GM18505 (cell line): ENCODE results near the gene LIF.

ENCODE experiments used
- ATAC-seq: cut with Tn5 transposase; IDR thresholded peaks from one replicate; pipeline ENCODE4 v1.9.1; 2021; ENCODE audit not compliant: unreplicated experiment
- POLR2A ChIP-seq: IDR thresholded peaks from 4 replicates; pipeline ENCODE4 v1.6.1; 2011; ENCODE audit warnings: borderline replicate concordance; ENCODE audit not compliant: insufficient read depth, insufficient read length; ENCODE audit errors: extremely low read depth

LIF gene

DNA sequence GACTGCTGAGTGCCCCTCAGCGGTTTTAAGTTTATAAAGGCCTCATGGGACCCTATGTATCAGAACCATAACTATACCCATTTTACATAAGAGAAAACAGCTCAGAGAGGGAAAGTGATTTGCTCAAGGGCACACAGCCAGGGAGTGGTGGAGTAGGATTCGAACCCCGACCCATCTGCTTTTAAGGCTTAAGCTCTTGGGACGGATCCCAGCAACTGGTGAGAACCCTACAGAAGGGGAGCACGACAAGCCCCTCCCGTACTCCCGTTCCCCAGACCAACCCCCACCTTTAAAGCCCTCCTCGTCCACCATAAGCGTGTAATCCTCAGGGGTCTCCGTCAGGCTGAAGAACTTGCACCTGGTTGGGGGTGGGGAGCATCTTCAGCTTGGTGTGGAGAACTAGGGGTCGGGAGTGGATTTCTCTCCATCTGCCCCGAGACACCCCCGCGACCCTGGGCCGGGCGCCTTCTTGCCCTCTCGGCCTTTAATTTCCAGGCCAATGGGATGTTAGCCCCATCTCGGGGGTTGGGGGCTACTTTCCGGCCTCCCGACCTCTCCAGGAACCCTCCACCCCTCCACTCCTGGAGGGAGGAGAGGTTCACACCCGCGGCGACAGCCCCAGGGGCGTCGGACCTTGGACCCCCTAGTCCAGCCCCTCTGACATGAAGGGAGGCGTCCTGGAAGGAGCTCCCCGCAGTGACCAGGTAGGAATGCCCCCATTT, 42.0 kb upstream of the LIF start:
- no peak for TF ChIP-seq POLR2A
- no peak for ATAC-seq

DNA sequence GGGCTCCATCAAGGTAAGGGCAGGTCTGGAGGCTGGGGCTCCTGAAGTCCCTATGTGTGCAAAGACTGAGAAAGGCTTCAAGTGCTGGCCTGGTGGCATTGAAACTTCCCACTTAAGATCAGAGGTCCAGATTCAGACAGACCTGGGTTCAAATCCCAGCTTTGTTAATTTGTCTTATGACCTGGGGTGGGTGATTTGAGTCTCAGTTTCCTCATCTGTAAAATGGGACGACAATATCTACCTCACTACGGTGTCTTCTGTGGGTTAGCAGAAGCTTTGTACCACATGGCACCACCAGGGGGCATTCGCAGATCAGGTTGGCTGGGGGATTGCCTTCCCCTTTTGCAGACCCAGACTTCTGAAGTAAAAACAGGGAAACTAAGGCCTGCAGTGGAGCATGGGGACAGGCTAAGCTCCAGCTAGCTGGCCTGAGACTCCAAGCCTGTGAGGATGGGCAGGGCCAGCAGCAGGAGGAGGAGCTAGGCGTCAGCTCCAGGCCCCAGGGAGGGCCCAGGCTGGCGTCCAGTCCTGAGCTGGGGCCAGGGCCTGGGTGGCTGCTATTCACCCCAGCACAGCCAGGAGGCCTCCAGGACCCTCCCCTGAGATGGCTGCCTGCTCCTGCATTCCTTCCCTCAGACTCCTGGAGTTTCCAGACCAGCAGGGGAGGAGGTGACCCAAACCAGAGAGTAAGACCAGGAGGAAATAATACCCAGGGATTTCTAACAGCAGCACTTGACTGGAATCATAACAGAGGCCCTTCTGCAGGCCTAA, 41.3 kb upstream of the LIF start:
- TF ChIP-seq POLR2A = no peak
- ATAC-seq = no peak

DNA sequence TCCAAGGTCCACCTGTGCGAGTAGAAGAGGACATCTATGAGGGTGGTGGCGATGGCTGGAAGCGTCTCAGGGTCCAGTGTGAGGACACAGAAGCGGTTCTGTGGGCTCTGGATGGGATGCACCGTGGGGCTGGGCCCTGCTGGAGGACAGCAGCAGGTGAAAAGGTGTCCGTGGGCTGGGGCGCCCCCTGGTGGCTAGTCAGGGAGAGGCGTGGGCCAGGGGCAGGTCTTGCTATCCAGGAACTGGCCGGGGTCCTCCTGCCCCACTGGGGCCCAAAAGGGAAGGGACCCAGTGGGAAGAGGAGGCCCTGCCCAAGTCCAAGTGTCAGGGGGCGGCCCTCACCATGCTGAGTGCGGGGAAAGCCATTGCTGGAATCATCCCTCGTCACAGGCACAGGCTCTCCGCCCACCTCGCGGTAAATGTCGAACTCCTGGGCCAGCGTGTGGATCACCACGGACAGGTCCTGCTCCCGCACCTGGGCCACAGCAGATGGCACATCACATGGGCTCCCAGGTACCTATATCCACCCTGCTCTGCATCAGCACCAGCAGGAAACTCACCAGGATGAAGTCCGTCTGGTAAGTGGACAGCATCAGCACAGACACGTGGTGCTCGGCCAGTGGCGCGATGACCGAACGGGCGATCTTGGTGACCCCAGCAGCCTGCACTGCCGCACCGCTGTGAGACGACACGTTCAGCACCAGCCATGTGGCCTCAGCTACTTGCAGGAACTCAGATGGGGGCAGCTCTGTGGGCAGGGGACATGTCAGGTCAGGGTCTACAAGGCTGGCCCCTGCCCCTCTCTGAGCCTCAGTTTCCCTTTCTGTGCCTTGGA, 40.5 kb upstream of the LIF start:
- ATAC-seq = no peak
- no peak for TF ChIP-seq POLR2A

DNA sequence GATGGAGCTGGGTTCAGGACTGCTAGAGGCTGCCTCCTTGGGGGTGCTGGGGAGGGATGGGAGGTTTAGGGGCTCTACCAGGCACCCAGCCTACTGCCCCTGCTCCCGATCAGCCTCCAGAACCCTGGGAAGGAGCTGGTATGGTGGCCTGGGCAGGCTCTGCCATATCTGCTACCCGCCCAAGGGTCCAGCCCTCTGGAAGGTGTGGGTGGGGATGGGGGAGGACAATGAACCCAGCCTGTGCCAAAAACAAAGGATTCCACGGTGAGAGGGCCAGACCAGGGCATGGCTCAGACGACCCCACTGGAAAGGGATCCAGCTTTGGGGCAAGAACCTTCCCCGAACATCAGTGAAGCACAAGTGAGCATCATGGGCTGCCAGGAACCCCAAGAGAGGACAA, 39.8 kb upstream of the LIF start:
- no peak for ATAC-seq
- no peak for TF ChIP-seq POLR2A

DNA sequence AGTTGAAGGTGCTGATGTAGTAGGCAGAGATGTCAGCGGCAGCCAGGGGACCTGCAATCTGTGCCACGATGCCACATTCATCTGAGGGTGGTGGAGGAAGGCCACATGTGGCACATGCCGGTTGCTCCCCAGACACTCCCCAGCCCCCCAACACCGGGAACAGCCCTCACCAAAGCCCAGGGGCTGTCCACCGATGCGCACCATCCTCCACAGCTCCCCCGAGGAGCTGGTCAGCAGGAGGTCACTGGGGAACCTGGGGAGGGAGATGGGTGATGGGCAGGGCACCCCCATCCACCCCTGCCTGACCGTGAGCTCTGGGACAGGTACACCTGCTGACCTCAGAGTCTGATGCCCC, 39.3 kb upstream of the LIF start:
- TF ChIP-seq POLR2A = no peak
- no peak for ATAC-seq

DNA sequence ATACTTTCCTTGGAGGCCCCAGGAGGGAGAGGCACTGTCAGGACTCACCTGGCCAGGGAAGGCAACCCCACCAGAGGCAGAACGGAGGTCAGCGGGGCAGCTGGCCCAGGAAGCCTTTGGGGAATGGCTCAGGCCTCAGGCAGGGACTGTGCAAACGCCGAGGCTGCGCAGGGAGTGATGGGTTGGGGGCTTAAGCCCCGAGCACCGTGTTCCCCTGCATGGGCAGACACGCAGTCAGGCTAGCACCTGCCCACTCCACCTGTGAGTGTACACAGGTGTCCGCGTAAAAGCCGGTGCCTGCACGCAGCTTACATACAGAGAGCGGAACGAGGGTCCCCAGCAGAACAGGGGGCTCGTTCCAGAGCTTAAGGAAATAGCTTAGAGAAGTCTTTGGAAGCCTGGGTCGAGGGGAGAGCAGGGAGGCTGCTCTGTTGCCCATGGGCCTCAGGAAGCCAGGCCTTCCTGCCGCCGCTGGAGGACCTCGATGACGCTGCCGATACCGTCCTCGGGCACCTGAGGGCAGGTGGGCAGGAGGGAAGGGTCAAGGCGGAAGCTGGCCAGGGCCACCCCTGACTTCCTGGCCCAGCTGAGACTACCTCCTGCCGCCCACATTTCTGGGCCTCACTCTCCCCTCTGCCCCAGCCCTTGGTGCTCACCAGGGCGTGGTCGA, 38.8 kb upstream of the LIF start:
- no peak for ATAC-seq
- TF ChIP-seq POLR2A = no peak

DNA sequence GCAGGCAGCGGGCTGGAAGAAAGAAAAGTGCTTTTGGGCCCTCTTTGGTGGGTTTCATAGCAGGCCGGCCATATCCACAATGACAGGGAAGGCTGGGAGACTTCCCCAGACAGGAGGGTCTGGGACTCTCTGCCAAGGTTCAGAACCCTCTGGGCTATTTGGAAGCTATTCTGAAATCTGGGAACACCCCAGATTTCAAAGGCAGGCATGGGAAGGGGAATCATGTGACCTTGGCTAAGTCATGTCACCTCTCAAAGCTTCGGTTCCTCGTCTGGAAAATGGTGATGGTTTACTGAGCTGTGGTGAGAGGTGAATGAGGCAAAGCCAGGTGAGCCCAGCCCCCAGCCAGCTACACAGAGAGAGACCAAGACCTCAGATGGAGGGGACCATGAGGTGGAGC, 38.1 kb upstream of the LIF start:
- ATAC-seq = no peak
- no peak for TF ChIP-seq POLR2A

DNA sequence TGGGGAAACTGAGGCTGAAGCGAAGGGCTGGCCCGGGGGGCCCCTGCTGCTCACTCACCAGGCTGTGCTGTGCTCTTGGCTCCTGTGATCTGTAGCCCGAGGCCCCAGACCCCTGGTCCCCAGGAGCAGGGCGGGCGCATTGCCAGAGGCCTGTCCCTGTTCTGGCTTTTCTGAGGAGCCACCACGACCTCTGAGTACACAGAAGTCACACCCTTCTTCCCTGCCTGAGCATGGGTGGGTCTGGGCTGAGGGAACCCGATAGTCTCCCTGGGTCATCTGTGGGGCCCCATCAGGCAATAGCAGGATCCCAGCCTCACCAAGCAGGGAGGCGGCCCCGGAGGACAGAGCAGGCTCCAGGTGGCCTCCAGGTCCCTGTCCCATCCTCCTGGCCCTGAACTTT, 37.6 kb upstream of the LIF start:
- no peak for TF ChIP-seq POLR2A
- ATAC-seq = no peak

DNA sequence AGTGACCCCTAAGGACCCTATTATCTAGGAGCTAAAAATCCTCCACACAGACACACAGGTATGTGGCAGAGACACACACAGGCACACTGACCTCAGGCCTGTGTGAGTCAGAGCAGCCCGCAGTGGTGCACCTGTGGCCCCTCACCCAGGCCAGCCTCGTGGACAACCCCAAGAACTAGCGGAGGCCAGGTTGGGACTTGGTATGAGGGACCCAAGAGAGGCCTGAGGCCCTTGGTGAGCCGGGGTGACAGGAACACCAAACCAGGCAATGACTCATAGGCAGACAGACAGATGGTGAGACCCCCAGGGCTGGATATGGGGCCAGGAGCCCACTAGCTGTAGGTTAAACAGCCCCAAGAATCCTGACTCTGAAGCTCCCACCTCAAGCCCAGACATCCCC, 36.8 kb upstream of the LIF start:
- TF ChIP-seq POLR2A = no peak
- ATAC-seq = no peak

DNA sequence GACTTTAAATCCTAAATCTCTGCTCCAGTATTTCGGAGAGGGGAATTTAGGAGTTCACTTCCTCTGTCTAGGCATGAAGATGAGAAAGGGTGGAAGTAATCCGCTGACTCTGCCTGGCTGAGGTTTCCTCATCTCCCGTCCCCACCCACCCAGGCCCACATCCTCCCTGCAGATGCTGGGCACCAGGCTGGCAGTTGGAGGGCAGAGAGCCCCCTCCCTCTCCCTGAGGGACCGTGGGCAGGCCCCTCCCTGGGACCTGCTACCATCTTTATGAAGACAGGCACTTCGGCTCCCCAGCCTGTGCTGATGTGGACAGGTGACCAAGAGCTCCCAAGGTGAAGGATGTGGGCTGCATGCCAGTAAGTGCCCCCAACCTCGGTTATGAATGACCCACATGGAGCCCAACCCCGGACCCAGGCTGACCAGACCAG, 36.1 kb upstream of the LIF start:
- ATAC-seq = no peak

DNA sequence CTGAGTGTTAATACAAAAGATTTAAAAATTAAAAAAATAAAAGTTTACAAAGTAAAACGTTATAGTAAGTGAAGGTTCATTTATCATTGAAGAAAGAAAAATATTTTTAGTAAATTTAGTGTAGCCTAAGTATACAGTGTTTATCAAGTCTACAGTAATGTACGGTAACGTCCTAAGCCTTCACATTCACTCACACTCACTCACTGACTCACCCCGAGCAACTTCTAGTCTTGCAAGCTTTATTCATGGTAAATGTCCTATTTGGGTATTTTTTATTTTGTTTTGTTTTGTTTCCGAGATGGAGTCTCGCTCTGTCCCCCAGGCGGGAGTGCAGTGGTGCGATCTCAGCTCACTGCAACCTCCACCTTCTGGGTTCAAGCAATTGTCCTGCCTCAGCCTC, 33.9 kb upstream of the LIF start:
- no peak for ATAC-seq
- TF ChIP-seq POLR2A = no peak

More for the DNA sequence above, 36.1 kb upstream of the LIF start:
- no peak for TF ChIP-seq POLR2A

DNA sequence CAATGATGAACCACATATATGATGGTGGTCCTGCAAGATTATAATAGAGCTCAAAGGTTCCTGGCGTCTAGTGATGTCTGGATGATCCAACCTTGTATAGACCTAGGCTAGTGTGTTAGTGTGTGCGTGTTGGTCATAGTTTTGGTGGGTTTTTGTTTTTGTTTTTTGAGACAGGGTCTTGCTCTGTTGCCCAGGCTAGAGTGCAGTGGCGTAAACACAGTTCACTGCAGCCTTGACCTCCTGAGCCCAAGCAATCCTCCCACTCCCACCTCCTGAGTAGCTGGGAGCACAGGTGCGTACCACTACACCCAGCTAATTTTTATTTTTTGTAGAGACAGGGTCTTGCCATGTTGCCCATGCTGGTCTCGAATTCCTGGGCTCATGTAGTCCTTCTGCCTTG, 33.4 kb upstream of the LIF start:
- TF ChIP-seq POLR2A = no peak
- ATAC-seq = no peak
